ENCODE results near the gene SPANXN3.
"Not testable (repeated sequence)": the region's sequence is repeated elsewhere in the genome, so short reads cannot be mapped to it uniquely, and the experiment has no call there.

SPANXN3 gene

GRCh38 chrX:143517375-143517774, at the start of gene SPANXN3:
Gene SPANXN3, minus strand, starts transcription at chrX:143517475. Its CDS starts 84 bp downstream, at chrX:143517391.
- DNase-seq: not testable (repeated sequence)

GRCh38 chrX:143536176-143536575, 18.9 kb upstream of the SPANXN3 start:
- no peak for DNase-seq

- DNase-seq: not testable (repeated sequence)
Observed at GRCh38 chrX:143502196-143502595, 15.1 kb downstream of the SPANXN3 start.

GRCh38 chrX:143500751-143501150, 16.5 kb downstream of the SPANXN3 start:
- no peak for DNase-seq

GRCh38 chrX:143486105-143486504, 31.2 kb downstream of the SPANXN3 start:
- no peak for DNase-seq

DNA sequence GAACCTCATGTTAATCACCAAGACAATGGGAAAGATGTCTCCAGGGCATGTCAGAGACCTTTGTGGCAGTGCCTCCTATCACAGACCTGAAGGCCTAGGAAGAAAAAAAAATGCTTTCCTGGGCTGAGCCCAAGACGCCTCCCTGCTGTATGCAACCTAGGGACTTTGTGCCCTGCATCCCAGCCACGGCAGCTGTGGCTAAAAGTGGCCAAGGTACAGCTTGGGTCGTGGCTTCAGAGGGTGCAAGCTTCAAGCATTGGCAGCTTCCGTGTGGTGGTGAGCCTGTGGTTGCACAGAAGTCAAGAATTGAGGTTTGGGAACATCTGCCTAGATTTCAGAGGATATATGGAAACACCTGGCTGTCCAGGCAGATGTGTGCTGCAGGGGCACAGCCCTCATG, 40.5 kb downstream of the SPANXN3 start:
- no peak for DNase-seq

DNA sequence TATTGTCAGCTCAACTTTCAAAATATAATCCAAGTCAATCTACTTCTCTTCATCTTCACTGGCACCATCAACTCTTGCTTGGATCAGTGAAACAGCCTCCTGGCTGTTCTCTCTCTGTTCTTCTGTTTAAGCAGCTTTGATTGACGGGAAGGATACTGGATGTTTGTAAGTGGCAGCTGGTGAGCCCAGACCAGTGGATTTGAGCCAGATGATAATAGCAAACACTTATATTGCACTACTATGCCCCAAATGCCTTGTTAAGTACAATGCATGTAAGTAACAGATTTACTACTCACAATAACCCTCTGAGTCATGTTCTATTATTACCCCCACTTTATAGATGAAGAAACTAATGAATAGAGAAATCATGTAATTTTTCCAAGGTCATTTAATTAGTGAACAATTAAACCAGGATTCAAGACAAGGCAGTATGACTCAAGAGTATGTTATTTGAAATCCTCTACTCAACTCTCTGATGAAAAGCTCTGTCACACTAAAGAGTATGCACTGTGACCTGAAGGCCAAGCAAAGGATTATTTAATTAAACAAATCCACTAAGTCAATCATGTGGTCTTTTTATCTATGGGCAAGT, 44.8 kb downstream of the SPANXN3 start:
- no peak for DNase-seq

DNA sequence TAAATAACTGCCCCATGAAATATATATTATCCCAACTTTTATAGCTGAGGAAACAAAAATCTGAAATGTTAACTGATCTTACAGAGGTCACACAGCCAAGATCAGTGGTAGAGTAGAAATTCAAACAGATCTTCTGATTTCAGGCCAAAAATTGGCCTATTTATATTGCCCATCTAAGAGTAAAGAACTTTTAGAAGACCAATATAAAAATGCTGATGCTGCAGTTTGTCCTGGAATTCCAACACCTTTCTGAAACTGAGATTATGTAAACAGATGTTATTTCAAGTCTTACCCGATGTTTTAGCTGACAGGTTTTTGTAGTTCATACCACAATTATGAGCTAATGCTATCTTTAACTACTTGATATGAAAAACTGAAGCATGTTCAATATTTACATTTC, 51.1 kb downstream of the SPANXN3 start:
- DNase-seq: no peak

GRCh38 chrX:143462696-143463095, 54.6 kb downstream of the SPANXN3 start:
- no peak for DNase-seq

DNA sequence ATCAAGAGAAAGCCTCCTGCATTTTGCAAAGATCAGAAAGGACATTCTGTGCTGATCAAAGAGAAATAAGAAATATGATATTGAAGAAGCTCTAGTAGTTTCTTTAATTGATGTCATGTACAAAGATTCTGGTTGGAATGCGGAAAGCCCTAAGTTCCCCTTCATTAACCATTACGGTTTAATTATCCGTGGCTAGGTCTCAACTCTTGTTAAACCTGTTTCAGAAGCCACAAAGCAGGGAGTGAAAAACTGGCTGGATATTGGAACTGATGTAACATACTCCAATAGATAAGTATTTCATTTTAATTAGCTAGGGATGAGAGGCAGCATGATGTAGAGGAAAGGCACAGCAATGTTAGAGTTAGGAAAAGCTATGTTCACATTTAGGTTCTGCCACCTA, 55.7 kb downstream of the SPANXN3 start:
- DNase-seq: no peak

All from NCI-H446 treated with DMSO at 0.1 percent for 48 hours (cell line).